PC-9 (cell line): ENCODE measurements around the gene FAM184B.

Source experiments
- EZH2 ChIP-seq: fragments of 200-600 bp; sonication (generic); IDR thresholded peaks from 2 replicates; pipeline ENCODE4 v1.8.0; 2017; ENCODE audit warnings: antibody characterized with exemption, low read depth
- TF ChIP-seq, protein P1 (sequence below): fragments of 200-600 bp; sonication (generic); conservative IDR thresholded peaks from 2 replicates; pipeline ENCODE4 v1.6.1; 2017; ENCODE audit warnings: mixed run types, antibody characterized with exemption, mild to moderate bottlenecking, moderate library complexity

DNA sequence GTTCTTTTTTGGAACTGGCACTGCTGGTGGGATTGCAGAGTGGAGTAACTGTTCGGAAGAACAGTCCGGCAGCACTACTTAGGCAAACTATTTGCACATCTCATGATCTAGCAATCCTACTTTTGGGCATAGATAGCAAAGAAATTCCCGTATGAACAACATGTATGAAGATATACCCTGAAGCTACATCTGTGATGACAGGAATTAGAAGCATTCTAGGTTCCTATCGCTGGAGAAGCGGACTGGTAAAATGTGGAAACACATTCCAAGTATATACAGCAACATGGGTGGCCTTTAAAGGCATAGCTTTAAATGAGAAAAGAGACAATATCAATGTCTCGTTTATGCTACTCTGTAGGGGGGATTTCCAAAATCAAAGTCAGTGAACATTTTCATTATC is 26.0 kb upstream of the FAM184B start:
- TF ChIP-seq, protein P1, sequence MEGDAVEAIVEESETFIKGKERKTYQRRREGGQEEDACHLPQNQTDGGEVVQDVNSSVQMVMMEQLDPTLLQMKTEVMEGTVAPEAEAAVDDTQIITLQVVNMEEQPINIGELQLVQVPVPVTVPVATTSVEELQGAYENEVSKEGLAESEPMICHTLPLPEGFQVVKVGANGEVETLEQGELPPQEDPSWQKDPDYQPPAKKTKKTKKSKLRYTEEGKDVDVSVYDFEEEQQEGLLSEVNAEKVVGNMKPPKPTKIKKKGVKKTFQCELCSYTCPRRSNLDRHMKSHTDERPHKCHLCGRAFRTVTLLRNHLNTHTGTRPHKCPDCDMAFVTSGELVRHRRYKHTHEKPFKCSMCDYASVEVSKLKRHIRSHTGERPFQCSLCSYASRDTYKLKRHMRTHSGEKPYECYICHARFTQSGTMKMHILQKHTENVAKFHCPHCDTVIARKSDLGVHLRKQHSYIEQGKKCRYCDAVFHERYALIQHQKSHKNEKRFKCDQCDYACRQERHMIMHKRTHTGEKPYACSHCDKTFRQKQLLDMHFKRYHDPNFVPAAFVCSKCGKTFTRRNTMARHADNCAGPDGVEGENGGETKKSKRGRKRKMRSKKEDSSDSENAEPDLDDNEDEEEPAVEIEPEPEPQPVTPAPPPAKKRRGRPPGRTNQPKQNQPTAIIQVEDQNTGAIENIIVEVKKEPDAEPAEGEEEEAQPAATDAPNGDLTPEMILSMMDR: no peak
- no peak for TF ChIP-seq EZH2
